IMR-90 (cell line): ENCODE data around the gene TTC39C. TPM values are rescaled to one million over a fixed set of nuclear protein-coding genes. Genes with fewer than 3 reads are reported as not detected.

ENCODE experiments used
- ATAC-seq: fragments of 200-7000 bp; cut with Tn5 transposase; 2 replicates; pipeline ENCODE4 v1.9.1; 2020; ENCODE audit warnings: low read depth, mild to moderate bottlenecking, moderate library complexity
- BruUV-seq: library from RNA; stranded (reverse); fragments of 400-500 nt; replicated peaks from 2 replicates; lab custom pipeline; 2021; lab: Mats Ljungman, UMichigan
- CTCF ChIA-PET: fragments of 300-600 bp; formaldehyde crosslinking; extraction: SDS; loops from one replicate; lab custom pipeline; 2021; ENCODE audit warnings: antibody characterized with exemption; lab: Yijun Ruan, JAX
- POLR2A ChIA-PET: fragments of 300-600 bp; sonication (Branson Sonifier 250); formaldehyde crosslinking; loops from one replicate; lab custom pipeline; 2022; ENCODE audit warnings: antibody characterized with exemption; ENCODE audit not compliant: unreplicated experiment; lab: Charles Lee
- DNase-seq: peaks from one replicate; pipeline ENCODE4 v3.0.0; 2013
- H2AFZ ChIP-seq: replicated peaks from 2 replicates; pipeline ENCODE3; 2013; ENCODE audit warnings: low read length, mild to moderate bottlenecking; ENCODE audit not compliant: poor library complexity
- H2AK5ac ChIP-seq: 2 replicates; pipeline ENCODE4 v1.6.1; 2013; ENCODE audit warnings: low read depth, low read length, inconsistent platforms
- H2AK9ac ChIP-seq: replicated peaks from 2 replicates; pipeline ENCODE3; 2013; ENCODE audit warnings: mild to moderate bottlenecking, low read depth, low read length, moderate library complexity; ENCODE audit not compliant: poor library complexity
- H2BK120ac ChIP-seq: 2 replicates; pipeline ENCODE4 v1.6.1; 2013; ENCODE audit warnings: low read depth, low read length, inconsistent platforms
- H2BK15ac ChIP-seq: 3 replicates; pipeline ENCODE4 v1.6.1; 2013; ENCODE audit warnings: low read depth, low read length, inconsistent platforms
- H2BK20ac ChIP-seq: 2 replicates; pipeline ENCODE4 v1.6.1; 2013; ENCODE audit warnings: low read depth, mild to moderate bottlenecking, inconsistent platforms, low read length, moderate library complexity
- H2BK5ac ChIP-seq: 2 replicates; pipeline ENCODE4 v1.6.1; 2013; ENCODE audit warnings: mild to moderate bottlenecking, low read depth, low read length, inconsistent platforms; ENCODE audit not compliant: poor library complexity, severe bottlenecking
- H3K14ac ChIP-seq: replicated peaks from 2 replicates; pipeline ENCODE4 v1.6.1; 2013; ENCODE audit warnings: low read depth, low read length, inconsistent platforms
- H3K18ac ChIP-seq: 2 replicates; pipeline ENCODE4 v1.6.1; 2013; ENCODE audit warnings: low read depth, low read length, control low read depth
- H3K23ac ChIP-seq: 2 replicates; pipeline ENCODE4 v1.6.1; 2013; ENCODE audit warnings: low read depth, low read length, inconsistent platforms
- H3K27ac ChIP-seq: 2 replicates; pipeline ENCODE4 v1.5.1; 2013; ENCODE audit warnings: mild to moderate bottlenecking, control low read depth, low read length; ENCODE audit not compliant: insufficient read depth
- H3K27me3 ChIP-seq: 2 replicates; pipeline ENCODE4 v1.6.1; 2013; ENCODE audit warnings: low read length; ENCODE audit not compliant: control insufficient read depth, insufficient read depth
- H3K36me3 ChIP-seq: 2 replicates; pipeline ENCODE4 v1.6.1; 2013; ENCODE audit warnings: low read length, mixed read lengths; ENCODE audit not compliant: control insufficient read depth, insufficient read depth
- H3K4ac ChIP-seq: 2 replicates; pipeline ENCODE4 v1.6.1; 2013; ENCODE audit warnings: low read depth, low read length, inconsistent platforms
- H3K4me1 ChIP-seq: 2 replicates; pipeline ENCODE4 v1.6.1; 2013; ENCODE audit warnings: low read length, mixed read lengths; ENCODE audit not compliant: control insufficient read depth, insufficient read depth
- H3K4me2 ChIP-seq: 2 replicates; pipeline ENCODE4 v1.6.1; 2013; ENCODE audit warnings: low read depth, mild to moderate bottlenecking, control low read depth, low read length, moderate library complexity
- H3K4me3 ChIP-seq: 2 replicates; pipeline ENCODE4 v1.5.1; 2013; ENCODE audit warnings: low read depth, mild to moderate bottlenecking, control low read depth, low read length, moderate library complexity; ENCODE audit not compliant: insufficient read depth
- H3K56ac ChIP-seq: 2 replicates; pipeline ENCODE4 v1.6.1; 2013; ENCODE audit warnings: low read length, inconsistent platforms; ENCODE audit not compliant: insufficient read depth; ENCODE audit errors: extremely low read depth
- H3K79me1 ChIP-seq, 2 experiments: 2 replicates each; pipeline ENCODE4 v1.6.1; 2013; ENCODE audit warnings: low read length in 2 of 2, inconsistent platforms in 1 of 2, low read depth in 1 of 2
- H3K9ac ChIP-seq: 2 replicates; pipeline ENCODE4 v1.6.1; 2013; ENCODE audit warnings: low read depth, low read length, control low read depth
- H3K9me1 ChIP-seq: 2 replicates; pipeline ENCODE4 v1.6.1; 2013; ENCODE audit warnings: low read length, inconsistent platforms; ENCODE audit not compliant: insufficient read depth
- H3K9me3 ChIP-seq: 2 replicates; pipeline ENCODE4 v1.6.1; 2013; ENCODE audit warnings: low read length; ENCODE audit not compliant: control insufficient read depth, insufficient read depth
- H4K20me1 ChIP-seq: 2 replicates; pipeline ENCODE4 v1.6.1; 2013; ENCODE audit warnings: low read length, inconsistent platforms; ENCODE audit not compliant: insufficient read depth
- H4K5ac ChIP-seq: 2 replicates; pipeline ENCODE4 v1.6.1; 2013; ENCODE audit warnings: mild to moderate bottlenecking, low read depth, low read length, control low read depth
- H4K8ac ChIP-seq, 2 experiments: 2 replicates each; pipeline ENCODE4 v1.6.1; 2013; ENCODE audit warnings: low read depth in 2 of 2, low read length in 2 of 2, control low read depth in 1 of 2, inconsistent platforms in 1 of 2
- H4K91ac ChIP-seq: 2 replicates; pipeline ENCODE4 v1.6.1; 2013; ENCODE audit warnings: low read depth, low read length, inconsistent platforms; ENCODE audit not compliant: insufficient read depth
- CHD1 ChIP-seq: IDR thresholded peaks from 2 replicates; pipeline ENCODE4 v1.6.1; 2012; ENCODE audit warnings: low read depth, low read length, improper control_type of control experiment
- FOS ChIP-seq: fragments of 150-350 bp; IDR thresholded peaks from 2 replicates; pipeline ENCODE4 v1.6.1; 2016; ENCODE audit warnings: low read depth, low read length
- MAZ ChIP-seq: IDR thresholded peaks from 2 replicates; pipeline ENCODE4 v1.6.1; 2012; ENCODE audit warnings: low read depth, mild to moderate bottlenecking, low read length, improper control_type of control experiment, moderate library complexity, borderline replicate concordance
- MXI1 ChIP-seq: IDR thresholded peaks from 2 replicates; pipeline ENCODE4 v1.6.1; 2012; ENCODE audit warnings: low read depth, mild to moderate bottlenecking, low read length, moderate library complexity, borderline replicate concordance
- WGBS, 2 experiments: methylation state at CpG; one replicate each; pipeline versions ENCODE4 v1.1.5 to v1.1.7; 2013; ENCODE audit warnings: missing lambda C conversion rate in 2 of 2; ENCODE audit not compliant: insufficient read length in 1 of 2; ENCODE audit errors: extremely low coverage in 2 of 2; 5-methylcytosine and 5-hydroxymethylcytosine counted together
- dilution Hi-C: fragments of 300-500 bp; cut with HindIII; formaldehyde crosslinking; loops from one replicate; pipeline ENCODE4 v1.14.3; 2018; ENCODE audit warnings: low sequenced_read_pairs; ENCODE audit not compliant: unreplicated experiment
- in situ Hi-C: fragments of 300-500 bp; cut with MboI; formaldehyde crosslinking; loops from 3 replicates; pipeline ENCODE4 v1.14.3; 2019; ENCODE audit warnings: low sequenced_read_pairs, inconsistent platforms, mixed read lengths
- intact Hi-C: fragments of 100-400 bp; cut with micrococcal nuclease; formaldehyde crosslinking; loops from 2 replicates; pipeline ENCODE4 v1.10.0; 2022
- polyA plus RNA-seq, 3 experiments: library from polyadenylated mRNA; depleted of rRNA; stranded (reverse); fragments of >200 nt; gene quantifications; 2 replicates each; pipeline ENCODE4 v1.2.3, GENCODE V29; 2012; ENCODE audit warnings: low replicate concordance in 1 of 3
- total RNA-seq: library from RNA; depleted of rRNA; stranded (reverse); fragments of >200 nt; gene quantifications from 2 replicates; pipeline ENCODE4 v1.2.3, GENCODE V29; 2012
- TF ChIP-seq, protein P1 (sequence below): fragments of 150-350 bp; IDR thresholded peaks from 2 replicates; pipeline ENCODE4 v1.6.1; 2017; ENCODE audit warnings: mild to moderate bottlenecking, antibody characterized with exemption, low read length, low read depth
- TF ChIP-seq, protein P2 (sequence below): conservative IDR thresholded peaks from 2 replicates; pipeline ENCODE4 v1.5.1; 2012; ENCODE audit warnings: mild to moderate bottlenecking, low read depth, low read length, improper control_type of control experiment

TTC39C gene
- total and polyA plus RNA-seq, 2 of the 4 experiments (the other 2 are of a cell fraction): 8.0 to 20.8 TPM

DNA sequence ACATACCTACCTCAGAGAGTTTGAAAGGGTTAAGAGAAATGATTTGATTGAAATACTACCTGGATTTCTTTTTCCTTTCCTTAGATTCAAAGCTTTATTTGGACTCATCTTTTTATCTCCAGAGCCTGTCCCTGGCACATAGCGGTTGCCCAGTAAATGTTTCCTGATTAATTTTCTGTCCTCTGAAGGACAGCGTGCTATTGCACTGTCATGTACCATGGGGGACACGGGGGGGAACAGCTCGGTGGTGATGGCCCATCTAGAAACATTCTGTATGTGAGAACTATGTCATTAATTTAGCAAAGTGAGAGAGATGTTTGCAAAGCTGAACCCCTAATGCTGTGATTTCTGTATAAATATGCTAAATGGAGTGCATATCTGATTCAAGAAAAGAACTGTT is 97.9 kb downstream of the TTC39C start:
- WGBS, 2 experiments: 58% methylated on average over 2 of the region's 4 CpGs; no CpG with 5 or more reads in 1 of the 2 experiments
- Histone ChIP-seq H3K4me1 (peaks cover 10% of the 10 kb centered on the region), H3K36me3 (peaks cover 14% of the 10 kb centered on the region), H3K79me1 (peaks cover 0 to 5% of the 10 kb centered on the region in 2 experiments; a peak in 2 of 4 replicates), H2BK20ac (no peak overlapping the region), H3K9me1 (peaks cover 8% of the 10 kb centered on the region), H3K9me3 (no peaks in the 10 kb centered on the region), H3K4me2 (no peak overlapping the region), H3K18ac (no peak overlapping the region), H4K20me1 (no peaks in the 10 kb centered on the region; the same call in 1 of the 2 replicates), H2AFZ (no peak overlapping the region), H3K4me3 (no peak overlapping the region), H2BK120ac (no peak overlapping the region), H4K5ac (no peak overlapping the region), H3K56ac (no peak overlapping the region), H3K4ac (no peak overlapping the region), H3K23ac (no peak overlapping the region), H3K27me3 (no peaks in the 10 kb centered on the region), H2AK9ac (no peak overlapping the region), H4K91ac (no peak overlapping the region), H2AK5ac (no peak overlapping the region), H2BK5ac (no peak overlapping the region), H3K27ac (no peak overlapping the region), H2BK15ac (no peak overlapping the region), H3K9ac (no peak overlapping the region), H3K14ac (no peak overlapping the region), H4K8ac (no peak overlapping the region)
- in situ Hi-C loops (loop anchor here (10.0 kb wide), 1 partner anchor 488 kb away; no protein-coding TSS in a partner anchor), intact Hi-C loops (no loop called here), dilution Hi-C loops (no loop called here)
- no peak for DNase-seq
- no TSS peak for BruUV-seq
- TF ChIP-seq, protein P1, sequence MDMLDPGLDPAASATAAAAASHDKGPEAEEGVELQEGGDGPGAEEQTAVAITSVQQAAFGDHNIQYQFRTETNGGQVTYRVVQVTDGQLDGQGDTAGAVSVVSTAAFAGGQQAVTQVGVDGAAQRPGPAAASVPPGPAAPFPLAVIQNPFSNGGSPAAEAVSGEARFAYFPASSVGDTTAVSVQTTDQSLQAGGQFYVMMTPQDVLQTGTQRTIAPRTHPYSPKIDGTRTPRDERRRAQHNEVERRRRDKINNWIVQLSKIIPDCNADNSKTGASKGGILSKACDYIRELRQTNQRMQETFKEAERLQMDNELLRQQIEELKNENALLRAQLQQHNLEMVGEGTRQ: no peak
- TF ChIP-seq, protein P2, sequence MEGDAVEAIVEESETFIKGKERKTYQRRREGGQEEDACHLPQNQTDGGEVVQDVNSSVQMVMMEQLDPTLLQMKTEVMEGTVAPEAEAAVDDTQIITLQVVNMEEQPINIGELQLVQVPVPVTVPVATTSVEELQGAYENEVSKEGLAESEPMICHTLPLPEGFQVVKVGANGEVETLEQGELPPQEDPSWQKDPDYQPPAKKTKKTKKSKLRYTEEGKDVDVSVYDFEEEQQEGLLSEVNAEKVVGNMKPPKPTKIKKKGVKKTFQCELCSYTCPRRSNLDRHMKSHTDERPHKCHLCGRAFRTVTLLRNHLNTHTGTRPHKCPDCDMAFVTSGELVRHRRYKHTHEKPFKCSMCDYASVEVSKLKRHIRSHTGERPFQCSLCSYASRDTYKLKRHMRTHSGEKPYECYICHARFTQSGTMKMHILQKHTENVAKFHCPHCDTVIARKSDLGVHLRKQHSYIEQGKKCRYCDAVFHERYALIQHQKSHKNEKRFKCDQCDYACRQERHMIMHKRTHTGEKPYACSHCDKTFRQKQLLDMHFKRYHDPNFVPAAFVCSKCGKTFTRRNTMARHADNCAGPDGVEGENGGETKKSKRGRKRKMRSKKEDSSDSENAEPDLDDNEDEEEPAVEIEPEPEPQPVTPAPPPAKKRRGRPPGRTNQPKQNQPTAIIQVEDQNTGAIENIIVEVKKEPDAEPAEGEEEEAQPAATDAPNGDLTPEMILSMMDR: no peak
- TF ChIP-seq MAZ: no peak
- no peak for TF ChIP-seq CHD1
- no peak for TF ChIP-seq MXI1
- no peak for TF ChIP-seq FOS
- CTCF ChIA-PET: no interaction called here
- ATAC-seq: no peak
- POLR2A ChIA-PET: no interaction called here
